HepG2 (cell line): ENCODE results near the gene NISCH. TPM values are rescaled to one million over a fixed set of nuclear protein-coding genes. Genes with fewer than 3 reads are reported as not detected.
A peak's percentile ranks its signal among the peaks of the same experiment; 100 is the strongest.

Experiments
- ATAC-seq: fragments of 200-7000 bp; cut with Tn5 transposase; 3 replicates; pipeline ENCODE4 v1.9.1; 2020; ENCODE audit warnings: mild to moderate bottlenecking, moderate library complexity
- BruUV-seq: library from RNA; stranded (reverse); fragments of 400-500 nt; replicated peaks from 2 replicates; lab custom pipeline; 2021; lab: Mats Ljungman, UMichigan
- CTCF ChIA-PET: fragments of 300-600 bp; formaldehyde crosslinking; extraction: SDS; loops from one replicate; lab custom pipeline; 2021; ENCODE audit warnings: low total read pairs, inconsistent platforms, low intra/inter-chr PET ratio; lab: Yijun Ruan, JAX
- POLR2A ChIA-PET: fragments of 350-600 bp; sonication (Branson Sonifier 250); formaldehyde crosslinking; loops from one replicate; lab custom pipeline; 2020; ENCODE audit warnings: antibody characterized with exemption, inconsistent platforms; lab: Yijun Ruan, JAX
- DNase-seq: peaks from one replicate; pipeline ENCODE4 v3.0.0-alpha.2; 2015; ENCODE audit warnings: low spot score
- FAIRE-seq: peaks from 3 replicates; lab custom pipeline; 2011; peaks lifted over from hg19 to GRCh38; lab: Jason Lieb, UNC
- H2AFZ ChIP-seq: one replicate; pipeline ENCODE4 v1.6.1; 2011; ENCODE audit warnings: low read length, inconsistent platforms
- H3K27ac ChIP-seq: fragments of 300-600 bp; 3 replicates; pipeline ENCODE4 v1.8.0; 2011; ENCODE audit warnings: mixed run types, mild to moderate bottlenecking, mixed read lengths, low read length, inconsistent platforms; ENCODE audit not compliant: insufficient read depth; ENCODE audit errors: extremely low read length
- H3K27me3 ChIP-seq, 2 experiments: fragments of 200-600 bp in 1 of 2; 2 replicates in 1 of 2; 3 replicates in 1 of 2; pipeline versions ENCODE4 v1.6.0 to v1.8.0; 2011; ENCODE audit warnings: low read length in 2 of 2, mild to moderate bottlenecking in 2 of 2, moderate library complexity in 2 of 2, inconsistent platforms in 1 of 2; ENCODE audit not compliant: insufficient read depth in 2 of 2, control insufficient read depth in 1 of 2
- H3K36me3 ChIP-seq, 2 experiments: fragments of 200-600 bp in 1 of 2; replicated peaks in 1 of 2; 2 replicates in 1 of 2; 3 replicates in 1 of 2; pipeline versions ENCODE4 v1.5.1 to v1.8.0; 2011; ENCODE audit warnings: low read length in 2 of 2, inconsistent platforms in 1 of 2; ENCODE audit not compliant: insufficient read depth in 2 of 2, control insufficient read depth in 1 of 2
- H3K4me1 ChIP-seq: 2 replicates; pipeline ENCODE4 v1.5.1; 2012; ENCODE audit warnings: low read length, inconsistent platforms; ENCODE audit not compliant: insufficient read depth
- H3K4me2 ChIP-seq: 2 replicates; pipeline ENCODE4 v1.6.0; 2011; ENCODE audit warnings: low read depth, low read length, inconsistent platforms
- H3K4me3 ChIP-seq, 3 experiments: fragments of 200-600 bp in 1 of 3; sonication (generic), shearing (Covaris generic) in 1 of 3; replicated peaks in 1 of 3; 2 replicates each; pipeline ENCODE4 v1.5.1; 2011 to 2016; ENCODE audit warnings: low read length in 3 of 3, inconsistent platforms in 2 of 3, low read depth in 2 of 3, mild to moderate bottlenecking in 2 of 3, control low read depth in 1 of 3, mixed read lengths in 1 of 3; ENCODE audit not compliant: insufficient read depth in 1 of 3
- H3K79me2 ChIP-seq: one replicate; pipeline ENCODE4 v1.6.1; 2011; ENCODE audit warnings: low read length, inconsistent platforms; ENCODE audit not compliant: insufficient read depth
- H3K9ac ChIP-seq: 2 replicates; pipeline ENCODE4 v1.6.0; 2011; ENCODE audit warnings: mild to moderate bottlenecking, low read depth, low read length, inconsistent platforms; ENCODE audit not compliant: insufficient read depth
- H3K9me3 ChIP-seq: 2 replicates; pipeline ENCODE4 v1.5.1; 2012; ENCODE audit warnings: mild to moderate bottlenecking, low read length
- H4K20me1 ChIP-seq: 2 replicates; pipeline ENCODE4 v1.6.0; 2011; ENCODE audit warnings: inconsistent platforms, mild to moderate bottlenecking, low read length, moderate library complexity; ENCODE audit not compliant: insufficient read depth
- DNMT3B ChIP-seq: conservative IDR thresholded peaks from 2 replicates; pipeline ENCODE4 v1.6.1; 2016; ENCODE audit warnings: missing biosample characterization, control low read depth
- MYNN ChIP-seq: sonication (generic); formaldehyde crosslinking; IDR thresholded peaks from 2 replicates; pipeline ENCODE4 v1.4.0; 2020; ENCODE audit warnings: mild to moderate bottlenecking, low read depth, missing genetic modification reagents
- NFRKB ChIP-seq: fragments of 450-650 bp; IDR thresholded peaks from 2 replicates; pipeline ENCODE4 v1.6.1; 2017
- NR2F6 ChIP-seq, 2 experiments: IDR thresholded peaks; 2 replicates each; pipeline ENCODE4 v1.6.1; 2016; ENCODE audit warnings: antibody characterized with exemption in 1 of 2, mild to moderate bottlenecking in 1 of 2
- REL ChIP-seq: sonication (generic); formaldehyde crosslinking; conservative IDR thresholded peaks from 2 replicates; pipeline ENCODE4 v1.8.0; 2022; ENCODE audit warnings: mild to moderate bottlenecking, missing genetic modification reagents, moderate library complexity
- SP4 ChIP-seq: sonication (generic); formaldehyde crosslinking; IDR thresholded peaks from 2 replicates; pipeline ENCODE4 v1.8.1; 2023; ENCODE audit warnings: mild to moderate bottlenecking, missing genetic modification reagents
- YEATS4 ChIP-seq: sonication (generic); formaldehyde crosslinking; IDR thresholded peaks from 2 replicates; pipeline ENCODE4 v1.4.0; 2020; ENCODE audit warnings: missing genetic modification reagents, borderline replicate concordance
- ZGPAT ChIP-seq: IDR thresholded peaks from 2 replicates; pipeline ENCODE4 v1.6.1; 2016; ENCODE audit warnings: mild to moderate bottlenecking
- ZNF484 ChIP-seq: sonication (generic); formaldehyde crosslinking; IDR thresholded peaks from 2 replicates; pipeline ENCODE4 v1.5.1; 2020; ENCODE audit warnings: mild to moderate bottlenecking, low read depth, missing genetic modification reagents, borderline replicate concordance
- ZNF547 ChIP-seq: sonication (generic); formaldehyde crosslinking; IDR thresholded peaks from 2 replicates; pipeline ENCODE4 v1.5.1; 2020; ENCODE audit warnings: mild to moderate bottlenecking, missing genetic modification reagents
- ZNF589 ChIP-seq: sonication (generic); formaldehyde crosslinking; conservative IDR thresholded peaks from 2 replicates; pipeline ENCODE4 v1.8.0; 2022; ENCODE audit warnings: mild to moderate bottlenecking, moderate library complexity, missing genetic modification reagents
- ZNF790 ChIP-seq: sonication (generic); formaldehyde crosslinking; IDR thresholded peaks from 2 replicates; pipeline ENCODE4 v1.8.0; 2022; ENCODE audit warnings: missing genetic modification reagents, mild to moderate bottlenecking, borderline replicate concordance
- WGBS: methylation state at CpG from one replicate; pipeline ENCODE4 v1.1.6; 2017; ENCODE audit warnings: low lambda C conversion rate; 5-methylcytosine and 5-hydroxymethylcytosine counted together
- in situ Hi-C: cut with HindIII; loops from 2 replicates; pipeline ENCODE4 v1.10.0; 2017; ENCODE audit warnings: low pct_unique_long_range_greater_than_20kb; ENCODE audit not compliant: extremely low pct_ligation_motif_present
- intact Hi-C: fragments of 100-400 bp; cut with micrococcal nuclease; formaldehyde crosslinking; loops from one replicate; pipeline ENCODE4 v1.10.0; 2022; ENCODE audit not compliant: unreplicated experiment
- polyA plus RNA-seq, 8 experiments: library from polyadenylated mRNA; depleted of rRNA in 3 of 8; stranded (reverse) in 7 of 8; unstranded in 1 of 8; fragments of >200 nt; fragmentation: Illumina TruSeq in 4 of 8; extraction: Trizol in 4 of 8; gene quantifications; 2 replicates each; pipeline versions ENCODE4 v1.2.1 to v1.2.3, GENCODE V29; 2011 to 2016; ENCODE audit warnings: low read depth in 4 of 8, missing spikeins in 1 of 8, mixed read lengths in 1 of 8; ENCODE audit not compliant: insufficient read depth in 1 of 8
- total RNA-seq, 5 experiments: library from RNA; depleted of rRNA; stranded (reverse); fragments of >200 nt; fragmentation: Illumina TruSeq; extraction: Trizol; gene quantifications; 2 replicates each; pipeline ENCODE4 v1.2.3, GENCODE V29; 2016; ENCODE audit warnings: low read depth in 1 of 5
- TF ChIP-seq, protein P1 (sequence below): sonication (generic); formaldehyde crosslinking; conservative IDR thresholded peaks from 2 replicates; pipeline ENCODE4 v1.8.1; 2023; ENCODE audit warnings: missing genetic modification reagents
- TF ChIP-seq, protein P2 (sequence below): sonication (generic); formaldehyde crosslinking; IDR thresholded peaks from 2 replicates; pipeline ENCODE4 v1.9.0; 2021; ENCODE audit warnings: missing genetic modification reagents, borderline replicate concordance
- TF ChIP-seq, protein P3 (sequence below): sonication (generic); formaldehyde crosslinking; conservative IDR thresholded peaks from 2 replicates; pipeline ENCODE4 v1.5.0; 2020; ENCODE audit warnings: missing genetic modification reagents

NISCH gene
- total and polyA plus RNA-seq, 2 of the 13 experiments (the other 11 are each of a cell fraction or from before 2014, with no cell fraction given): 27.0 to 47.6 TPM

- BruUV-seq: TSS peak; percentile 60
- H3K79me2 ChIP-seq: peaks cover 52% of the 10 kb centered on the region
- no peaks in the 10 kb centered on the region; a peak in 1 of 5 replicates for H3K27me3 ChIP-seq
- peaks cover 54% of the 10 kb centered on the region for H3K4me1 ChIP-seq
- H3K27ac ChIP-seq: peak overlapping the region; percentile 87
- no peak overlapping the region for H2AFZ ChIP-seq
- in situ Hi-C loops: no loop called here
- peaks cover 13% of the 10 kb centered on the region for H4K20me1 ChIP-seq
- peak overlapping the region; percentile 98 for H3K4me2 ChIP-seq
- H3K9me3 ChIP-seq: no peaks in the 10 kb centered on the region
- intact Hi-C loops: no loop called here
- H3K36me3 ChIP-seq: peaks cover 0 to 18% of the 10 kb centered on the region in 2 experiments; a peak in 3 of 5 replicates
- FAIRE-seq: no peak
- H3K4me3 ChIP-seq: peak overlapping the region; percentile 54 to 86 (median 62)
- ChIA-PET CTCF (no interaction called here), POLR2A (no interaction called here)
- ATAC-seq: peak; percentile 0
- 0% methylated on average over 3 of the region's 6 CpGs for WGBS
- H3K9ac ChIP-seq: peak overlapping the region; percentile 93
- DNase-seq: no peak
- TF ChIP-seq, protein P1, sequence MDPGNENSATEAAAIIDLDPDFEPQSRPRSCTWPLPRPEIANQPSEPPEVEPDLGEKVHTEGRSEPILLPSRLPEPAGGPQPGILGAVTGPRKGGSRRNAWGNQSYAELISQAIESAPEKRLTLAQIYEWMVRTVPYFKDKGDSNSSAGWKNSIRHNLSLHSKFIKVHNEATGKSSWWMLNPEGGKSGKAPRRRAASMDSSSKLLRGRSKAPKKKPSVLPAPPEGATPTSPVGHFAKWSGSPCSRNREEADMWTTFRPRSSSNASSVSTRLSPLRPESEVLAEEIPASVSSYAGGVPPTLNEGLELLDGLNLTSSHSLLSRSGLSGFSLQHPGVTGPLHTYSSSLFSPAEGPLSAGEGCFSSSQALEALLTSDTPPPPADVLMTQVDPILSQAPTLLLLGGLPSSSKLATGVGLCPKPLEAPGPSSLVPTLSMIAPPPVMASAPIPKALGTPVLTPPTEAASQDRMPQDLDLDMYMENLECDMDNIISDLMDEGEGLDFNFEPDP (CRISPR knock-in tag): 0 out of 2 replicates have a peak, but pooled peaks have one; percentile 74
- peak; percentile 85; the same call in 1 of the 2 replicates for TF ChIP-seq DNMT3B
- TF ChIP-seq SP4 (CRISPR knock-in tag): no peak
- no peak for TF ChIP-seq NR2F6 (IDR thresholded peaks at IDR 0.05)
- 0 out of 2 replicates have a peak, but pooled peaks have one; percentile 43 for TF ChIP-seq NR2F6 (CRISPR knock-in tag; IDR thresholded peaks at IDR 0.05)
- TF ChIP-seq ZNF484: 0 out of 2 replicates have a peak, but pooled peaks have one; percentile 57
- TF ChIP-seq ZNF790 (CRISPR knock-in tag): no peak
- TF ChIP-seq ZNF547 (CRISPR knock-in tag): 0 out of 2 replicates have a peak, but pooled peaks have one; percentile 5
- TF ChIP-seq, protein P2, sequence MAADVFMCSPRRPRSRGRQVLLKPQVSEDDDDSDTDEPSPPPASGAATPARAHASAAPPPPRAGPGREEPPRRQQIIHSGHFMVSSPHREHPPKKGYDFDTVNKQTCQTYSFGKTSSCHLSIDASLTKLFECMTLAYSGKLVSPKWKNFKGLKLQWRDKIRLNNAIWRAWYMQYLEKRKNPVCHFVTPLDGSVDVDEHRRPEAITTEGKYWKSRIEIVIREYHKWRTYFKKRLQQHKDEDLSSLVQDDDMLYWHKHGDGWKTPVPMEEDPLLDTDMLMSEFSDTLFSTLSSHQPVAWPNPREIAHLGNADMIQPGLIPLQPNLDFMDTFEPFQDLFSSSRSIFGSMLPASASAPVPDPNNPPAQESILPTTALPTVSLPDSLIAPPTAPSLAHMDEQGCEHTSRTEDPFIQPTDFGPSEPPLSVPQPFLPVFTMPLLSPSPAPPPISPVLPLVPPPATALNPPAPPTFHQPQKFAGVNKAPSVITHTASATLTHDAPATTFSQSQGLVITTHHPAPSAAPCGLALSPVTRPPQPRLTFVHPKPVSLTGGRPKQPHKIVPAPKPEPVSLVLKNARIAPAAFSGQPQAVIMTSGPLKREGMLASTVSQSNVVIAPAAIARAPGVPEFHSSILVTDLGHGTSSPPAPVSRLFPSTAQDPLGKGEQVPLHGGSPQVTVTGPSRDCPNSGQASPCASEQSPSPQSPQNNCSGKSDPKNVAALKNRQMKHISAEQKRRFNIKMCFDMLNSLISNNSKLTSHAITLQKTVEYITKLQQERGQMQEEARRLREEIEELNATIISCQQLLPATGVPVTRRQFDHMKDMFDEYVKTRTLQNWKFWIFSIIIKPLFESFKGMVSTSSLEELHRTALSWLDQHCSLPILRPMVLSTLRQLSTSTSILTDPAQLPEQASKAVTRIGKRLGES (CRISPR knock-in tag): no peak
- TF ChIP-seq NFRKB: no peak
- no peak for TF ChIP-seq MYNN
- 0 out of 2 replicates have a peak, but pooled peaks have one; percentile 39 for TF ChIP-seq REL (CRISPR knock-in tag)
- TF ChIP-seq ZNF589: 0 out of 2 replicates have a peak, but pooled peaks have one; percentile 2
- no peak for TF ChIP-seq ZGPAT (CRISPR knock-in tag)
- no peak for TF ChIP-seq YEATS4 (CRISPR knock-in tag)
- TF ChIP-seq, protein P3, sequence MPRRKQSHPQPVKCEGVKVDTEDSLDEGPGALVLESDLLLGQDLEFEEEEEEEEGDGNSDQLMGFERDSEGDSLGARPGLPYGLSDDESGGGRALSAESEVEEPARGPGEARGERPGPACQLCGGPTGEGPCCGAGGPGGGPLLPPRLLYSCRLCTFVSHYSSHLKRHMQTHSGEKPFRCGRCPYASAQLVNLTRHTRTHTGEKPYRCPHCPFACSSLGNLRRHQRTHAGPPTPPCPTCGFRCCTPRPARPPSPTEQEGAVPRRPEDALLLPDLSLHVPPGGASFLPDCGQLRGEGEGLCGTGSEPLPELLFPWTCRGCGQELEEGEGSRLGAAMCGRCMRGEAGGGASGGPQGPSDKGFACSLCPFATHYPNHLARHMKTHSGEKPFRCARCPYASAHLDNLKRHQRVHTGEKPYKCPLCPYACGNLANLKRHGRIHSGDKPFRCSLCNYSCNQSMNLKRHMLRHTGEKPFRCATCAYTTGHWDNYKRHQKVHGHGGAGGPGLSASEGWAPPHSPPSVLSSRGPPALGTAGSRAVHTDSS (CRISPR knock-in tag): no peak
Measured at GRCh38 chr3:52537165-52537620, 81.8 kb downstream of the NISCH start.
